ENCODE data around the gene UBASH3A.

UBASH3A gene

GRCh38 chr21:42465008-42465802, 61.5 kb downstream of the UBASH3A start:
- no peak for TF ChIP-seq CTCF (conservative IDR thresholded peaks at IDR 0.05)
- H3K27ac ChIP-seq: no peak overlapping the region

GRCh38 chr21:42465803-42466127, 62.1 kb downstream of the UBASH3A start:
- no peak overlapping the region for H3K27ac ChIP-seq

DNA sequence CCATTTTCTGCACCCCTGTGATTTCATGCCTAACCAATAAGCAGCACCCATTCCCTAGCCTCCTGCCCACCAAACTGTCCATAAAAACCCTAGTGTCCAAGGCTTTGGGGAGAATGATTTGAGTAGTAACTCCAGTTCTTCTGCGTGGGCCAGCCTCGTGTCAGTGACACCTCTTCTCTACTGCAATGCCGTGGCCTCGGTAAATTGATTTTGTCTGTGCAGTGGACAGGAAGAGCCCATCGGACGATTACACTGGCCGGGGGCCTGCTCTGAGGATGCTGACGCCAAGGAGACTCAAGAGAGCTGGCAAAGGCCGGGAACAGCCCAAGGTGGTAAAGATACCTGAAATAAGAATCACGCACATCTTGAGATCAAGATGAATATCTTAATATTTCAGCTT, 63.0 kb downstream of the UBASH3A start:
- TF ChIP-seq CTCF (conservative IDR thresholded peaks at IDR 0.05): no peak

More at GRCh38 chr21:42465803-42466127, 62.1 kb downstream of the UBASH3A start:
- no peak for TF ChIP-seq CTCF (conservative IDR thresholded peaks at IDR 0.05)

GRCh38 chr21:42467140-42467983, 63.7 kb downstream of the UBASH3A start:
- TF ChIP-seq CTCF (conservative IDR thresholded peaks at IDR 0.05): peak; percentile 72
- H3K27ac ChIP-seq: peak overlapping the region; percentile 78

More for the DNA sequence above, 63.0 kb downstream of the UBASH3A start:
- peak overlapping the region; percentile 78 for H3K27ac ChIP-seq

- peak overlapping the region; percentile 78 for H3K27ac ChIP-seq
- TF ChIP-seq CTCF (conservative IDR thresholded peaks at IDR 0.05): no peak
These were observed 64.9 kb downstream of the UBASH3A start for GRCh38 chr21:42468491-42469131.

GRCh38 chr21:42469272-42469671, 65.6 kb downstream of the UBASH3A start:
- TF ChIP-seq CTCF (conservative IDR thresholded peaks at IDR 0.05): no peak
- H3K27ac ChIP-seq: peak overlapping the region; percentile 78

DNA sequence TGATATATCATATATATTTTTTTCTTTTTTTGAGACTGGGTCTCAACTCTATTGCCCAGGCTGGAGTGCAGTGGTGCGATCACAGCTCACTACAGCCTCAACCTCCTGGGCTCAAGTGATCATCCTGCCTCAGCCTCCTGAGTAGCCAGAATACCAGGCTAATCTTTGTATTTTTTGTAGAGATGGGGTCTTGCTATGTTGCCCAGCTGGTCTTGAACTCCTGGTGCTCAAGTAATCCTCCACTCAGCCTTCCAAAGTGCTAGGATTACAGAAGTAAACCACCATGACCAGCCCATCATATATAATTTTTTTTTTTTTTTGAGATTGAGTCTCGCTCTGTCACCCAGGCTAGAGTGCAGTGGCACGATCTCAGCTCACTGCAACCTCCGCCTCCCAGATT, 66.0 kb downstream of the UBASH3A start:
- H3K27ac ChIP-seq: peak overlapping the region; percentile 78

Measured in VCaP (cell line).